HG03432 (cell line): ENCODE results near the gene DACH2.

Experiments
- ATAC-seq: cut with Tn5 transposase; IDR thresholded peaks from one replicate; pipeline ENCODE4 v1.9.1; 2021; ENCODE audit warnings: mild to moderate bottlenecking, moderate library complexity; ENCODE audit not compliant: unreplicated experiment

The DACH2 gene

GRCh38 chrX:86295293-86295692 is 147.0 kb downstream of the DACH2 start:
- no peak for ATAC-seq

DNA sequence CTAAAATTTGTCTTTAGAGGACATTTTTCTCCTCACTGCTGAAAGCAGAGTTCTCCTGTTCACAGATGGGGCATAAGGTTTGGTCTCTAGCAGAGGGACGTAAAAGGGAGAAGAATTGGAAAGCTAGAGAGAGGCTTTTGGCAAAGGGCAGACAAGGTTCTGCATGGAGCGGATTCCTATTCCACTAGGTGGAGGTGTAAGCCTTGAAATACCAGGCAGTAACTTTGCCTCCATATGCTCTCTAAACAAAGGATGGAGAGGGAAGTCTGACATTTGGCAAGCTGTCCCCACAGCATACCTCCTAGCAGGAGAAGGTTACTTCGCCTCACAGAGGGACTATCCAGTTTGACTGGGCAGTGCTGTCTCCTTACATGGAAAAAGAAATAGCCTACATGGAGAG is 174.7 kb downstream of the DACH2 start:
- ATAC-seq = no peak

GRCh38 chrX:86329174-86329573 is 180.9 kb downstream of the DACH2 start:
- no peak for ATAC-seq

DNA sequence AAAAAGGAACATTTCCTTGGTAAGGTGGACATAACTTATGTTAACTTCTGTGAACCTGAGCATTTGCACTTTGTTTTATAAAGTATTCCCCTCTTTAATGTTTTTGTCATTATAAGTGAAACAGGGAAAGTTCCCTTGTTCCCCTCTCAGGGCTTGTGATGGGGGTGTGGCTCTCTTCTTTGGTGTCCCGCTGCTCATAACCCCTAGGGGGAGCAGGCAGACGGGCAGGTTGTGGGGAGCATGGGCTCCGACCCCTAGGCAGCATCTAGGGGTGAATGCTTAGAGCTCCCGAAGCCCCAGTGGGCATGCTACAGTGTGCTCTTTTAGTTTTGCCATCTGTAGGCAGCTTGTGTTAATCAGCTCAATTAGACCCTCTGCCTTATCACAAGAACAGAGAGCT is 200.4 kb downstream of the DACH2 start:
- no peak for ATAC-seq

GRCh38 chrX:86349115-86349514 is 200.9 kb downstream of the DACH2 start:
- ATAC-seq = no peak

GRCh38 chrX:86369847-86370630 is 221.8 kb downstream of the DACH2 start:
- ATAC-seq = no peak

DNA sequence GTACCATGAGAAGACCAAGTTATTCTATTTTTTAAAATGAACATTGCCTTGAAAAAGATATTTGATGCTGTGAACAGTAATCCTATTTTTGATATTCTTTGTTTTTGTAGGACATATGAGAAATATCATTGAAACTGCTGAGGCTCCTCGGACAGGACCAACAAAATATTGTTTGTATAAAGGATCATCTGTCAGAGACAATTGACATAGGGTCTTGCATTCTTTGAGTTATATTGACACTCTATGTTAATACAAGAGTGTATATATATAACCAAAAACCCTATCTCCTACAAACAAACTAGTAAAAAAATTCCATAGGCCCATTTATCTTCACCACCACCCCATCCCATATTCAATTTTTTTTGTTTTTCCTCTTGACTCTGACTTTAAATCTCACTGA is 222.7 kb downstream of the DACH2 start:
- no peak for ATAC-seq

GRCh38 chrX:86379209-86379608 is 231.0 kb downstream of the DACH2 start:
- ATAC-seq = no peak

- no peak for ATAC-seq
These were observed 235.7 kb downstream of the DACH2 start for GRCh38 chrX:86383681-86384540.

- no peak for ATAC-seq
These were observed 259.1 kb downstream of the DACH2 start for GRCh38 chrX:86407371-86407770.

DNA sequence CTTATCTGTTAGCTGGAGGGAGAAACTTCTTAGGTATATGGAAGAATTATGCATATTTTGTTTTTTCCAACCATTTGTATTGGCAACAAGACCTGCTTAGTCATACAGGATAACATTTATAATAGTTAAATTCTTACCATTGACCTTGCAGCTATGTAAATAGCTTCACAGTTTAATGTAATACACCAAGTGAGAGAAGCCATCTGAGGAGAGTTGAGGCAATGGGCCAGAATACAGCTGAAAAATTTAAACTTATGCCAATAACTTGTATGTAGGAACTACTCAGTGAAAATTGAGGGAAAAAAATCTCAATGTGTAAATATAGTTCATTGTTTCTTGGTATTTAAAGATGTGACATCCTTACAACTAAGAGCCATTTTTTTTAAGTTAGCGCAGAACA is 273.5 kb downstream of the DACH2 start:
- ATAC-seq = no peak

GRCh38 chrX:86436116-86436515 is 287.9 kb downstream of the DACH2 start:
- ATAC-seq = no peak

GRCh38 chrX:86455495-86455894 is 307.2 kb downstream of the DACH2 start:
- no peak for ATAC-seq

DNA sequence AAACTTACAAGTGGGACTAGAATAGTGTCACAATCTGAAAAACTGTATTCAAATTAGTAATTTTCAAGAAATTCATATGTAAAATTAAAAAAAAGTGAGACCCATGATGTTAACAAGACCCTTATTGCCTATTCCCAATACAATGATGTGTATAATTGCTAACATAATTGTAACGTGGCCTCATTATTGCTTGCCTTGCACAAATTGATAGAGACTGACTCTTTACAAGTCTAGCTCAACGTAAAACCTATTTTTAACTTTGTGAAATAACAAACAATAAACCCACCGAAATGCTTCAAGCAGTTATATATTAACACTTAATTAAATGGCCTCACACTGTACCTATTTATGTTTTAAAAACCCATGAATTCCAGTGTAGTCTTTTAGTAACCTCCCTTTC is 312.5 kb downstream of the DACH2 start:
- ATAC-seq = no peak

- ATAC-seq = no peak
These were observed 356.0 kb downstream of the DACH2 start for GRCh38 chrX:86504297-86504696.

GRCh38 chrX:86507331-86507730 is 359.1 kb downstream of the DACH2 start:
- ATAC-seq = no peak

DNA sequence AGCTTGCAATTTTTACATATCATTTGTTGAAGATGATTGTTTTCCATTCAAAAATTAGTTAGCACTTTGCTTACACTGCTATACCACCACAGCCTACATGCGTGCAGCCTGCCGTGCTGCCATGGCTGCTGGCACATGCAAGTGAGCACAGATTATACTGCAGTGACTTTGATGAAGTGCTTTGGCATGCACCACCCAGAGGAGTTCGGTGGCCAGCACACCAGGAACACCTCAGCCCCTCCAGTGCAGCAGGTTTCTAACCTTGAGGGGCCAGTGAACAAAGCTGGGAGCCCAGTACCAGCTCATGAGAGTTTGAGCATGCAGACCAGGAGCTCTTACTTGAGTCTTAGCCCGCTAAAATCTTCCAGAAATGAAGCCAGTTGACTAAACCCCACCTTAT is 431.5 kb downstream of the DACH2 start:
- no peak for ATAC-seq

- ATAC-seq = peak; percentile 79
These were observed 456.4 kb downstream of the DACH2 start for GRCh38 chrX:86604607-86605006.

GRCh38 chrX:86696951-86697350 is 548.7 kb downstream of the DACH2 start:
- no peak for ATAC-seq

- ATAC-seq = no peak
These were observed 563.4 kb downstream of the DACH2 start for GRCh38 chrX:86711531-86712180.

DNA sequence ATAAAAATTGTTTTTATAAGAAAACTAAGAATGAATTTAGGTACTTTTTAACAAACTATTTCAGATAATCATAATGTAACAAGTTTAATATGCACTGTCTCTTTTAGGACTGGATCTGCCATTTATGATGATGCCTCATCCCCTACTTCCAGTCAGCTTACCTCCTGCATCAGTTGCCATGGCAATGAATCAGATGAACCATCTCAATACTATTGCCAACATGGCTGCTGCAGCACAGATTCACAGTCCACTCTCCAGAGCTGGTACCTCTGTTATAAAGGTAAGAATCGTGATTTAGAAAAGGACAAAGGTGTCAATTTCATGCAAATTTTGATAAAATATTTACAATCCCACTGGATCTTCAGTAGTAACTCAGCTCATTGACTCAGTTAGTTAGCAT is 566.2 kb downstream of the DACH2 start:
- ATAC-seq = no peak

GRCh38 chrX:86724277-86724676 is 576.0 kb downstream of the DACH2 start:
- no peak for ATAC-seq
